Esophagus mucosa (tissue), 1 donor: ENCODE data around the gene SLX4IP. TPM values are rescaled to one million over a fixed set of nuclear protein-coding genes. Genes with fewer than 3 reads are reported as not detected.

ENCODE experiments used
- ATAC-seq: fragments of 200-7000 bp; cut with Tn5 transposase; one replicate; pipeline ENCODE4 v1.9.1; 2020
- total RNA-seq: library from RNA; stranded (reverse); gene quantifications from one replicate; pipeline ENCODE4 v1.2.4, GENCODE V29; 2023
- donor health status: DM: yes; HTN: yes; CAD: no.

SLX4IP gene
- total RNA-seq, 1 donor from 2014 or later = 5.3 TPM

- ATAC-seq = peak; percentile 57
Measured at GRCh38 chr20:10553326-10553984, 118.3 kb downstream of the SLX4IP start.

- no peak for ATAC-seq
Measured at GRCh38 chr20:10554285-10554684, 119.2 kb downstream of the SLX4IP start.

GRCh38 chr20:10555393-10555792 is 120.3 kb downstream of the SLX4IP start:
- no peak for ATAC-seq

- no peak for ATAC-seq
Measured at GRCh38 chr20:10555865-10556308, 120.8 kb downstream of the SLX4IP start.

GRCh38 chr20:10556519-10557083 is 121.5 kb downstream of the SLX4IP start:
- ATAC-seq = peak; percentile 56

GRCh38 chr20:10557685-10558084 is 122.6 kb downstream of the SLX4IP start:
- ATAC-seq = peak; percentile 96

GRCh38 chr20:10558635-10559187 is 123.6 kb downstream of the SLX4IP start:
- ATAC-seq = peak; percentile 48

GRCh38 chr20:10559266-10559665 is 124.2 kb downstream of the SLX4IP start:
- no peak for ATAC-seq

GRCh38 chr20:10560686-10561085 is 125.6 kb downstream of the SLX4IP start:
- no peak for ATAC-seq

- ATAC-seq = no peak
Measured at GRCh38 chr20:10561302-10561701, 126.2 kb downstream of the SLX4IP start.

- peak; percentile 41 for ATAC-seq
Measured at GRCh38 chr20:10562899-10563298, 127.8 kb downstream of the SLX4IP start.

- no peak for ATAC-seq
Measured at GRCh38 chr20:10563935-10564492, 128.9 kb downstream of the SLX4IP start.

- no peak for ATAC-seq
Measured at GRCh38 chr20:10565191-10565921, 130.3 kb downstream of the SLX4IP start.

- ATAC-seq = no peak
Measured at GRCh38 chr20:10565922-10566897, 131.1 kb downstream of the SLX4IP start.

- ATAC-seq = no peak
Measured at GRCh38 chr20:10568032-10568431, 132.9 kb downstream of the SLX4IP start.

- ATAC-seq = no peak
Measured at GRCh38 chr20:10571313-10571815, 136.3 kb downstream of the SLX4IP start.

GRCh38 chr20:10572853-10573252 is 137.7 kb downstream of the SLX4IP start:
- no peak for ATAC-seq

GRCh38 chr20:10573273-10573950 is 138.3 kb downstream of the SLX4IP start:
- peak; percentile 88 for ATAC-seq

- no peak for ATAC-seq
Measured at GRCh38 chr20:10573951-10574339, 138.8 kb downstream of the SLX4IP start.

GRCh38 chr20:10576411-10577090 is 141.4 kb downstream of the SLX4IP start:
- ATAC-seq = no peak
